ENCODE results near the gene ARID5B. TPM values are rescaled to one million over a fixed set of nuclear protein-coding genes. Genes with fewer than 3 reads are reported as not detected.

Gene ARID5B
- total RNA-seq, 1 experiment from 2014 or later = 2.3 TPM

- TF ChIP-seq, protein P1, sequence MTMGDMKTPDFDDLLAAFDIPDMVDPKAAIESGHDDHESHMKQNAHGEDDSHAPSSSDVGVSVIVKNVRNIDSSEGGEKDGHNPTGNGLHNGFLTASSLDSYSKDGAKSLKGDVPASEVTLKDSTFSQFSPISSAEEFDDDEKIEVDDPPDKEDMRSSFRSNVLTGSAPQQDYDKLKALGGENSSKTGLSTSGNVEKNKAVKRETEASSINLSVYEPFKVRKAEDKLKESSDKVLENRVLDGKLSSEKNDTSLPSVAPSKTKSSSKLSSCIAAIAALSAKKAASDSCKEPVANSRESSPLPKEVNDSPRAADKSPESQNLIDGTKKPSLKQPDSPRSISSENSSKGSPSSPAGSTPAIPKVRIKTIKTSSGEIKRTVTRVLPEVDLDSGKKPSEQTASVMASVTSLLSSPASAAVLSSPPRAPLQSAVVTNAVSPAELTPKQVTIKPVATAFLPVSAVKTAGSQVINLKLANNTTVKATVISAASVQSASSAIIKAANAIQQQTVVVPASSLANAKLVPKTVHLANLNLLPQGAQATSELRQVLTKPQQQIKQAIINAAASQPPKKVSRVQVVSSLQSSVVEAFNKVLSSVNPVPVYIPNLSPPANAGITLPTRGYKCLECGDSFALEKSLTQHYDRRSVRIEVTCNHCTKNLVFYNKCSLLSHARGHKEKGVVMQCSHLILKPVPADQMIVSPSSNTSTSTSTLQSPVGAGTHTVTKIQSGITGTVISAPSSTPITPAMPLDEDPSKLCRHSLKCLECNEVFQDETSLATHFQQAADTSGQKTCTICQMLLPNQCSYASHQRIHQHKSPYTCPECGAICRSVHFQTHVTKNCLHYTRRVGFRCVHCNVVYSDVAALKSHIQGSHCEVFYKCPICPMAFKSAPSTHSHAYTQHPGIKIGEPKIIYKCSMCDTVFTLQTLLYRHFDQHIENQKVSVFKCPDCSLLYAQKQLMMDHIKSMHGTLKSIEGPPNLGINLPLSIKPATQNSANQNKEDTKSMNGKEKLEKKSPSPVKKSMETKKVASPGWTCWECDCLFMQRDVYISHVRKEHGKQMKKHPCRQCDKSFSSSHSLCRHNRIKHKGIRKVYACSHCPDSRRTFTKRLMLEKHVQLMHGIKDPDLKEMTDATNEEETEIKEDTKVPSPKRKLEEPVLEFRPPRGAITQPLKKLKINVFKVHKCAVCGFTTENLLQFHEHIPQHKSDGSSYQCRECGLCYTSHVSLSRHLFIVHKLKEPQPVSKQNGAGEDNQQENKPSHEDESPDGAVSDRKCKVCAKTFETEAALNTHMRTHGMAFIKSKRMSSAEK (CRISPR knock-in tag; IDR thresholded peaks at IDR 0.05; ENCODE audit: borderline replicate concordance) = no peak
- TF ChIP-seq, protein P2, sequence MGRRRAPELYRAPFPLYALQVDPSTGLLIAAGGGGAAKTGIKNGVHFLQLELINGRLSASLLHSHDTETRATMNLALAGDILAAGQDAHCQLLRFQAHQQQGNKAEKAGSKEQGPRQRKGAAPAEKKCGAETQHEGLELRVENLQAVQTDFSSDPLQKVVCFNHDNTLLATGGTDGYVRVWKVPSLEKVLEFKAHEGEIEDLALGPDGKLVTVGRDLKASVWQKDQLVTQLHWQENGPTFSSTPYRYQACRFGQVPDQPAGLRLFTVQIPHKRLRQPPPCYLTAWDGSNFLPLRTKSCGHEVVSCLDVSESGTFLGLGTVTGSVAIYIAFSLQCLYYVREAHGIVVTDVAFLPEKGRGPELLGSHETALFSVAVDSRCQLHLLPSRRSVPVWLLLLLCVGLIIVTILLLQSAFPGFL (CRISPR knock-in tag; IDR thresholded peaks at IDR 0.05; ENCODE audit: borderline replicate concordance) = no peak
- TF ChIP-seq IRF2 (CRISPR knock-in tag; IDR thresholded peaks at IDR 0.05; ENCODE audit: borderline replicate concordance, low read depth) (no peak), ZSCAN18 (CRISPR knock-in tag; IDR thresholded peaks at IDR 0.05) (no peak), ESRRA (CRISPR knock-in tag; IDR thresholded peaks at IDR 0.05; ENCODE audit: borderline replicate concordance) (no peak), EMX1 (CRISPR knock-in tag; IDR thresholded peaks at IDR 0.05) (no peak), FOXP1 (CRISPR knock-in tag; IDR thresholded peaks at IDR 0.05; ENCODE audit: borderline replicate concordance) (no peak), NFYB (CRISPR knock-in tag; conservative IDR thresholded peaks at IDR 0.05; ENCODE audit: low read depth) (no peak), ZBTB21 (CRISPR knock-in tag; IDR thresholded peaks at IDR 0.05; ENCODE audit: borderline replicate concordance) (no peak), CBFB (CRISPR knock-in tag; IDR thresholded peaks at IDR 0.05; ENCODE audit: low read depth) (no peak)
- TF ChIP-seq, protein P3, sequence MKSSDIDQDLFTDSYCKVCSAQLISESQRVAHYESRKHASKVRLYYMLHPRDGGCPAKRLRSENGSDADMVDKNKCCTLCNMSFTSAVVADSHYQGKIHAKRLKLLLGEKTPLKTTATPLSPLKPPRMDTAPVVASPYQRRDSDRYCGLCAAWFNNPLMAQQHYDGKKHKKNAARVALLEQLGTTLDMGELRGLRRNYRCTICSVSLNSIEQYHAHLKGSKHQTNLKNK (CRISPR knock-in tag; IDR thresholded peaks at IDR 0.05) = no peak
These were observed 31.5 kb upstream of the ARID5B start (continued) for GRCh38 chr10:61869774-61870525.

GRCh38 chr10:61870526-61870895 is 31.0 kb upstream of the ARID5B start:
- no peak for ATAC-seq
- POLR2A ChIA-PET = no interaction called here
- Mint-ChIP-seq H3K4me1 (no peaks in the 10 kb centered on the region), H3K27ac (no peak overlapping the region), H3K9me3 (no peaks in the 10 kb centered on the region), H3K36me3 (no peaks in the 10 kb centered on the region), H3K27me3 (ENCODE audit: low read depth) (no peaks in the 10 kb centered on the region), H3K4me3 (no peak overlapping the region)
- no peak for DNase-seq (ENCODE audit: low spot score)
- CTCF ChIA-PET = no interaction called here
- TF ChIP-seq CREB1 (CRISPR knock-in tag; IDR thresholded peaks at IDR 0.05) (no peak), SMAD3 (CRISPR knock-in tag; IDR thresholded peaks at IDR 0.05; ENCODE audit: borderline replicate concordance) (no peak), OVOL2 (CRISPR knock-in tag; IDR thresholded peaks at IDR 0.05; ENCODE audit: borderline replicate concordance) (no peak), NFYB (CRISPR knock-in tag; conservative IDR thresholded peaks at IDR 0.05; ENCODE audit: low read depth) (no peak), ESRRA (CRISPR knock-in tag; IDR thresholded peaks at IDR 0.05; ENCODE audit: borderline replicate concordance) (no peak), NR2C2 (CRISPR knock-in tag; IDR thresholded peaks at IDR 0.05) (no peak), CTCF (IDR thresholded peaks at IDR 0.05) (no peak)
- TF ChIP-seq, protein P4, sequence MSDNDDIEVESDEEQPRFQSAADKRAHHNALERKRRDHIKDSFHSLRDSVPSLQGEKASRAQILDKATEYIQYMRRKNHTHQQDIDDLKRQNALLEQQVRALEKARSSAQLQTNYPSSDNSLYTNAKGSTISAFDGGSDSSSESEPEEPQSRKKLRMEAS (CRISPR knock-in tag; IDR thresholded peaks at IDR 0.05) = no peak
- TF ChIP-seq, protein P5, sequence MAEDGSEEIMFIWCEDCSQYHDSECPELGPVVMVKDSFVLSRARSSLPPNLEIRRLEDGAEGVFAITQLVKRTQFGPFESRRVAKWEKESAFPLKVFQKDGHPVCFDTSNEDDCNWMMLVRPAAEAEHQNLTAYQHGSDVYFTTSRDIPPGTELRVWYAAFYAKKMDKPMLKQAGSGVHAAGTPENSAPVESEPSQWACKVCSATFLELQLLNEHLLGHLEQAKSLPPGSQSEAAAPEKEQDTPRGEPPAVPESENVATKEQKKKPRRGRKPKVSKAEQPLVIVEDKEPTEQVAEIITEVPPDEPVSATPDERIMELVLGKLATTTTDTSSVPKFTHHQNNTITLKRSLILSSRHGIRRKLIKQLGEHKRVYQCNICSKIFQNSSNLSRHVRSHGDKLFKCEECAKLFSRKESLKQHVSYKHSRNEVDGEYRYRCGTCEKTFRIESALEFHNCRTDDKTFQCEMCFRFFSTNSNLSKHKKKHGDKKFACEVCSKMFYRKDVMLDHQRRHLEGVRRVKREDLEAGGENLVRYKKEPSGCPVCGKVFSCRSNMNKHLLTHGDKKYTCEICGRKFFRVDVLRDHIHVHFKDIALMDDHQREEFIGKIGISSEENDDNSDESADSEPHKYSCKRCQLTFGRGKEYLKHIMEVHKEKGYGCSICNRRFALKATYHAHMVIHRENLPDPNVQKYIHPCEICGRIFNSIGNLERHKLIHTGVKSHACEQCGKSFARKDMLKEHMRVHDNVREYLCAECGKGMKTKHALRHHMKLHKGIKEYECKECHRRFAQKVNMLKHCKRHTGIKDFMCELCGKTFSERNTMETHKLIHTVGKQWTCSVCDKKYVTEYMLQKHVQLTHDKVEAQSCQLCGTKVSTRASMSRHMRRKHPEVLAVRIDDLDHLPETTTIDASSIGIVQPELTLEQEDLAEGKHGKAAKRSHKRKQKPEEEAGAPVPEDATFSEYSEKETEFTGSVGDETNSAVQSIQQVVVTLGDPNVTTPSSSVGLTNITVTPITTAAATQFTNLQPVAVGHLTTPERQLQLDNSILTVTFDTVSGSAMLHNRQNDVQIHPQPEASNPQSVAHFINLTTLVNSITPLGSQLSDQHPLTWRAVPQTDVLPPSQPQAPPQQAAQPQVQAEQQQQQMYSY (CRISPR knock-in tag; IDR thresholded peaks at IDR 0.05) = no peak

Measured in WTC11 (cell line).